GM12801 (cell line): Measurements from ENCODE around the gene UBL4B.

ENCODE experiments used
- CTCF ChIP-seq: IDR thresholded peaks from one replicate; pipeline ENCODE4 v1.5.1; 2011; ENCODE audit warnings: control low read depth; ENCODE audit not compliant: insufficient read length; ENCODE audit errors: extremely low read depth

Gene UBL4B

DNA sequence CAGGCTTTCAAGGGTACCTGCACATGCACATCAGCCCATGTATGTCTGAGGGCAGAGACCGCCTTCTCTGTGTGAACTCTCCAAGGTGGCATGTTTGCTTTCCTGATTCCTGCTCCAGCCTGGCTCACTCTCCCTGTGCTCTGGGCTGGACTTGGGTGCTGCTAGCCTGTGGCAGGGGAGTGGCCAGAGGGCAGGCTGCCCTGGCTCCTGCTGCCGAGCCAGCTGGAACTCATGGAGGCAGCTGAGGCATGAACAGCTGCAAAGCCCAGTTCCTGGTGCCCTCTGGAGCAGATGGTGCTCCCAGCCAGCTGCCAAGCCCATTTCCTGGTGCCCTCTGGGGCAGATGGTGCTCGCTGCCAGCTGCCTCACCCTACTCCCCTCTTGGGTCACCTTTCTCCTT lies 7.6 kb downstream of the UBL4B start:
- TF ChIP-seq CTCF = no peak

GRCh38 chr1:110120960-110121561 lies 8.8 kb downstream of the UBL4B start:
- no peak for TF ChIP-seq CTCF

DNA sequence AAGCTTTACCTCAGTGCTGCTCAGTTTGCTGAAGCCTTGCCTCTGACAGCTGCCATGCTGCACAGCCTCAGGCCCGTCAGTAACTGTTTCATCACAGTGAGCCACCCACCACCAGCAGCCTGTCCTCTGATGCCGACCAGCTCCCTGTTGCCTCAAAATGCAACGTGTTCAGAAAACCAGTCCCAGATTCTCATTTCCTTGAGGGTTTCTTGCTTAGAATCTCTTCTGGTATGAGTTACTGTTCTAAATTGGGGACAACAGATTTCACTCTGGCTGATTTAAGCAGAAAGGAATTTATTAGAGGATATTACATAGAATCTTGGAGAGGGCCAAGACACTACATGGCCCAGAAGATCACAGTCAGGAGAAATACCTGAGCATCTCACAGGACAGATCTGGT lies 11.0 kb downstream of the UBL4B start:
- TF ChIP-seq CTCF = no peak

GRCh38 chr1:110125810-110126209 lies 13.6 kb downstream of the UBL4B start:
- TF ChIP-seq CTCF = no peak

DNA sequence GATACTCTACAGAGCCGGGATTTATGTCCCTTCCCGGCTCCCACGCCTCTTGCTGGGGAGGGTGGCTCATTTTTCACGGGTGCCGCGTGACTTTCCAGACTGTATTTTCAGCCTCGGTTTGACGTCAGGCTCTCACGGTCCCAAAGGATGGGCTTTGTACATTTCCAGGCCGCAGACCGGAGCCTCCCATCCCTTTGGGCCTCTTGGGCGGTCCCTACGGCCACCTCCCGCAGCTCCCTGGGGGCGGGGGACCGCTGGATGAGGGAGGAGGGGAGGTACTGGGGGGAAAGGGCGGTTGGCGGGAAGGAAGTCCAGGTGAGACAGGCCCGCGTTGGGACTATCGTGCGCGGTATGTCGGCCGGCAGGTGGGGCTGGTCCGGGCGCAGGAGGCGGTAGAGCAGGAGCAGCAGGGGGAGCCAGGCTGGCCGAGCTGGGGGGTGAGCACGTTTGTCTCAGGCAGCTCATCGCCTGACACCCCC lies 17.9 kb downstream of the UBL4B start:
- TF ChIP-seq CTCF = no peak

DNA sequence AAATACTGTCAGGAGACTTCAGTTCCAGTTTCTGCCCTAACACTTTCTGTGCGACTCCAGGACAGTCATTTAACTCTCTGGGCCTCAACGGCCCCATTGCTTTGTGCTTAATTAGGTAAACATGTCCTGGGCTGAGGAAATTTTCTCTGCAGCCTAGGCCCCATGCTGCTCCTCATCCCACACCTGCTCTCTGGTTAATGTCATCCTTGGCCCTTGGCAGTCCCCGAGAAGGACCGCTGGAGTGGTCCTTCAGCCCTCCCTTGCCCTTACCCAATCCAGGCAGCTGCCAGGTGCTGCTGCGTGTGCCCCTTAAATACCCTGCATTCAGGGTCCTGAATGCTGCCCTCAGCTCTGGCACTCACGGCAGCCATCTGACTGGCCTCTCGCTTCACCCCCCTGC lies 18.7 kb downstream of the UBL4B start:
- TF ChIP-seq CTCF = no peak

DNA sequence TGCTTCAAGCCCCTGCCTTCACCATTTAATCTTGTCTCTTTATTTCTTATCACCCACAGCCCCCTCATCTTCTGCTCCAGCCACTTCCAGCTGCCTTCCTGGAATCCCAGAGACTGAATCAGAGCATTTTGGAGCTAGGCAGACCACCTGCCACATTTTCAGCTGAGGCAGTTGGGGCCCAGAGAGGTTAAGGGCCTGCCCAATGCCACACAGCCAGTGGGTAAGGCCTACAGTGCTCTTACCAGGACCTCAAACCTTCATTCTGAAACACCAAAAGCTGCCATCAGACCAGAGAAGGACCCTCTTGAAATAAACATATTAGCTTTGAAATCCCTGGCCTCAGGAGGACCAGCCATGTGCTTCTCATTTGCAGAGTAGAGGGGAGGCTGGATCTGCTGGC lies 20.4 kb downstream of the UBL4B start:
- no peak for TF ChIP-seq CTCF
